Neural progenitor cell (in vitro differentiated cells): Measurements from ENCODE around the gene AFG1L.
"Not testable (repeated sequence)": the region's sequence is repeated elsewhere in the genome, so short reads cannot be mapped to it uniquely, and the experiment has no call there.

Experiments used
- EZH2 ChIP-seq: fragments of 200-600 bp; sonication (generic); IDR thresholded peaks from 2 replicates; pipeline ENCODE4 v1.6.1; 2017; ENCODE audit warnings: antibody characterized with exemption, mild to moderate bottlenecking, moderate library complexity
- TF ChIP-seq, protein P1 (sequence below): fragments of 200-600 bp; sonication (generic); IDR thresholded peaks from 2 replicates; pipeline ENCODE4 v1.5.1; 2017; ENCODE audit warnings: antibody characterized with exemption, mild to moderate bottlenecking

GRCh38 chr6:108269955-108270354, 24.9 kb upstream of the AFG1L start:
- TF ChIP-seq, protein P1, sequence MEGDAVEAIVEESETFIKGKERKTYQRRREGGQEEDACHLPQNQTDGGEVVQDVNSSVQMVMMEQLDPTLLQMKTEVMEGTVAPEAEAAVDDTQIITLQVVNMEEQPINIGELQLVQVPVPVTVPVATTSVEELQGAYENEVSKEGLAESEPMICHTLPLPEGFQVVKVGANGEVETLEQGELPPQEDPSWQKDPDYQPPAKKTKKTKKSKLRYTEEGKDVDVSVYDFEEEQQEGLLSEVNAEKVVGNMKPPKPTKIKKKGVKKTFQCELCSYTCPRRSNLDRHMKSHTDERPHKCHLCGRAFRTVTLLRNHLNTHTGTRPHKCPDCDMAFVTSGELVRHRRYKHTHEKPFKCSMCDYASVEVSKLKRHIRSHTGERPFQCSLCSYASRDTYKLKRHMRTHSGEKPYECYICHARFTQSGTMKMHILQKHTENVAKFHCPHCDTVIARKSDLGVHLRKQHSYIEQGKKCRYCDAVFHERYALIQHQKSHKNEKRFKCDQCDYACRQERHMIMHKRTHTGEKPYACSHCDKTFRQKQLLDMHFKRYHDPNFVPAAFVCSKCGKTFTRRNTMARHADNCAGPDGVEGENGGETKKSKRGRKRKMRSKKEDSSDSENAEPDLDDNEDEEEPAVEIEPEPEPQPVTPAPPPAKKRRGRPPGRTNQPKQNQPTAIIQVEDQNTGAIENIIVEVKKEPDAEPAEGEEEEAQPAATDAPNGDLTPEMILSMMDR, result not testable (repeated sequence)
- TF ChIP-seq EZH2, result not testable (repeated sequence)
